GM21576 (cell line): ENCODE data around the gene CHD3.

Experiments
- ATAC-seq: cut with Tn5 transposase; IDR thresholded peaks from one replicate; pipeline ENCODE4 v1.9.1; 2021; ENCODE audit warnings: mild to moderate bottlenecking, moderate library complexity; ENCODE audit not compliant: unreplicated experiment

The CHD3 gene

DNA sequence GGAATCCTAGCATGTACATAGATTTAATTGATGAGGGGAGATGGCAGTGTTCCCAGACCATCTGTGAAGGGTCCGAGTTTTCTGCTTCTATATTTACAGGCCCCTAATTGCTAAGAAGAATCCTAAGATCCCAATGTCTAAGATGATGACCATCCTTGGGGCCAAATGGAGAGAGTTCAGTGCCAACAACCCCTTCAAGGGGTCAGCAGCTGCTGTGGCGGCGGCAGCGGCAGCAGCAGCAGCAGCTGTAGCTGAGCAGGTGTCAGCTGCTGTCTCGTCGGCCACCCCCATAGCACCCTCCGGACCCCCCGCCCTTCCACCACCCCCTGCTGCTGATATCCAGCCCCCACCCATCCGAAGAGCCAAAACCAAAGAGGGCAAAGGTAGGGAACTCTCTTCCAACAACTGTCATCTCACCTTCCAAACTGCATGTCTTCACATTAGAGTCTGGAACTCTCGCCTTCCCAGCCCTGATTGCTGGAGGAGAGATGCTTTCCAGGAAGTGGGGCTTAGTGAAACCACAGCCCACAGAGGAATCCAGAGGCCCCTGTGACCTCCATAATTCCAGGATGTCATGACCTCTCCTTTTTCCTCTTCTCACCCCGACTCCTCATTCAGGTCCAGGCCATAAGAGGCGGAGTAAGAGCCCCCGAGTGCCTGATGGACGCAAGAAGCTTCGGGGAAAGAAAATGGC, 4.7 kb downstream of the CHD3 start:
- no peak for ATAC-seq

GRCh38 chr17:7894226-7894625, 5.6 kb downstream of the CHD3 start:
- ATAC-seq: no peak

- no peak for ATAC-seq
These were observed 6.3 kb downstream of the CHD3 start for GRCh38 chr17:7894866-7895265.

- no peak for ATAC-seq
These were observed 8.5 kb downstream of the CHD3 start for GRCh38 chr17:7897090-7897489.

DNA sequence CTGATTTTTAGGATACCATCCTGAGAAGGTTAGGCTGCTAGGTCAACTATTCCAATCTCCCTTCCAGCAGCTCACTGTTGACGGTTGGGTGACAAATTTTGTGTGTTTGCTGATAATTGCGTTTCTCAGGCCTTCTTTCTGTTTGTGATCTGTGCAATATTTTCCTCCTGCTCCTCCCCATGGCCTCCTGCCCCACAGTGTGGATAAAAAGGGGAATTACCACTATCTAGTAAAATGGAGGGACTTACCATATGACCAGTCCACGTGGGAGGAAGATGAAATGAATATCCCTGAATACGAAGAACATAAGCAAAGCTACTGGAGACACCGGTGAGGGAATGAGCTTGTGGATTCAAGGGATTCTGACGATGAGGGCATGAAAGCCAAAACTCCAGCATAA, 9.2 kb downstream of the CHD3 start:
- no peak for ATAC-seq

- ATAC-seq: no peak
These were observed 14.8 kb downstream of the CHD3 start for GRCh38 chr17:7903154-7904103.

GRCh38 chr17:7909089-7909488, 20.5 kb downstream of the CHD3 start:
- no peak for ATAC-seq

GRCh38 chr17:7910281-7910680, 21.7 kb downstream of the CHD3 start:
- no peak for ATAC-seq

- no peak for ATAC-seq
These were observed 22.1 kb downstream of the CHD3 start for GRCh38 chr17:7910711-7911110.

- no peak for ATAC-seq
These were observed 22.5 kb downstream of the CHD3 start for GRCh38 chr17:7911116-7911515.

DNA sequence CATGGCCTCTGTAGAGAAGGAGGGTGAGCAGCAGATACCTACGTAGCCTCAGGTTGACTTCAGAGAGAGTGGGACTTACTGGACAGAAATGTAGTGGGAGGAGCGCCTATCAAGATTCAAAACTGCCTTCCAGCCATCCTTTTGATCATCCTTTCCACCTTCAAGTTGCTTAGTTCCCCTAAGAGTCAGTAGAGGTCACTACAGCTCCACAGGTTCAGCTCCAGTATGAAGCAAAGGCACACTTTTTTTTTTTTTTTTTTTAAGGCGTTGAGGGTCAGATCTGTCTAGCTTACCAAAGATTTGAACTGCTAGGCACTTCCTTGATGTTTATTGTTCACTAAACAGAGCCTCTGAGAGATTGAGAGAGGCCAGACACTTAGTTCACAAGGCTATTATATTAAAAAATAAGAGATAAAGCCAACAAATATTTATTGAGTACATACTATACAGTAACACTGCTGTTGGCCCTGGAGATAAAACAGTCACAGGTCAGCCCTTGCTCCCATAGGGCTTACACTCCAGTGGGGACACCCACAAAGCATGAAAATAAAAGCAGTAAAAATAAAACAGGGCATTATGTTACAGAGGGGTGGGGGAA, 24.4 kb downstream of the CHD3 start:
- ATAC-seq: no peak

- ATAC-seq: peak; percentile 4
These were observed 26.6 kb downstream of the CHD3 start for GRCh38 chr17:7915179-7915610.

- ATAC-seq: peak; percentile 65
These were observed 27.2 kb downstream of the CHD3 start, which contains the start of gene RNF227 for GRCh38 chr17:7915611-7916384. TSS of gene RNF227 (minus strand) at chr17:7916289. CDS start at chr17:7916195, 94 bp downstream.

DNA sequence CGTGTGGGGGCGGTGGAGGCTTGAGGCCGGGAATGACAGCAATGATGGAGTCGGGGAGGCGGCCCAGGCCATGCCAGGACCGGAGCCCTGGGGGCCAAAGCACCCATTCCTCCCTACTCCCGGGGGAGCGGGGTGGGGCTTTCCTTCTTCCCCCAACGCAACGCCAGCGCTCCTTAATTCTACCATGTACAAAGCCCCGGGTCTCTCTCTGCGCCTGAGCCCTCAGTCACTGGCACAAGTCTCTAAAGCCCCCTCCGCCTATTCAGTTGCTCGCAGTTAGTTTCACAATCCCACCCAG, 27.7 kb downstream of the CHD3 start:
- no peak for ATAC-seq

DNA sequence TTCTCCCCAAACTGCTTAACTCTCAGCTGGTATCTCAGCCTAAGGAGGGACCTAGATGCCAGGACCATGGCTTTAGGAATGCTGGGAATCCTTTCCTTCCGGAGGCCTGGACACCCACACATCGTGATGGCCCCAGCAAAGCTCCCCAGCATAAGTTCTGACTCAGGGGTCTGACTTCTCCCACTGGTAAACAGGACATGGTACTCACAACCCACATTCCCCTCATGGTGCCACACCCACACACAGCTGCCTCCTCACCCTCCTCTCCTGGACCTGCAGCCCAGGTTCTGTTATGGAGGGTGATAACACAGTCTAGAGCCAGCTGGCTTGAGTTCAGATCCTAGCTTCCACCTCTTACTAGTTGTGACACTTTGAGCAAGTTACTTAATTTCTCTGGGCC, 28.2 kb downstream of the CHD3 start:
- ATAC-seq: no peak

- no peak for ATAC-seq
These were observed 33.8 kb downstream of the CHD3 start for GRCh38 chr17:7922269-7922844.

- no peak for ATAC-seq
These were observed 34.4 kb downstream of the CHD3 start for GRCh38 chr17:7922845-7923628.

- no peak for ATAC-seq
These were observed 39.0 kb downstream of the CHD3 start for GRCh38 chr17:7927596-7927995.

GRCh38 chr17:7929158-7930023, 40.8 kb downstream of the CHD3 start, which contains the start of gene KCNAB3:
TSS of gene KCNAB3 (minus strand) at chr17:7929856. CDS start at chr17:7929435, 421 bp downstream.
- ATAC-seq: no peak
